Endothelial cell of umbilical vein (primary cell): Measurements from ENCODE around the gene DIS3L2. TPM values are rescaled to one million over a fixed set of nuclear protein-coding genes. Genes with fewer than 3 reads are reported as not detected.

Experiments
- BruUV-seq: library from RNA; stranded (reverse); fragments of 400-500 nt; replicated peaks from 2 replicates; lab custom pipeline; 2021; lab: Mats Ljungman, UMichigan
- CTCF ChIA-PET: fragments of 300-600, 350-600 bp; sonication (Branson Sonifier 250); formaldehyde crosslinking; loops from one replicate; lab custom pipeline; 2021; ENCODE audit warnings: antibody characterized with exemption, inconsistent platforms; lab: Charles Lee
- POLR2A ChIA-PET: fragments of 300-600, 350-600 bp; sonication (Branson Sonifier 250); formaldehyde crosslinking; loops from one replicate; lab custom pipeline; 2021; ENCODE audit warnings: antibody characterized with exemption, inconsistent platforms; lab: Charles Lee
- DNase-seq: peaks from one replicate; pipeline ENCODE4 v3.0.0-alpha.2; 2011; ENCODE audit warnings: low read depth, low spot score
- FAIRE-seq: peaks from 2 replicates; lab custom pipeline; 2011; peaks lifted over from hg19 to GRCh38; lab: Jason Lieb, UNC
- H2AFZ ChIP-seq: 2 replicates; pipeline ENCODE4 v1.6.0; 2012; ENCODE audit warnings: low read depth, low read length, control low read depth, inconsistent platforms
- H3K27ac ChIP-seq: 2 replicates; pipeline ENCODE4 v1.5.1; 2011; ENCODE audit warnings: low read depth, mild to moderate bottlenecking, control low read depth, low read length, moderate library complexity; ENCODE audit not compliant: insufficient read depth
- H3K27me3 ChIP-seq, 2 experiments: 2 replicates each; pipeline versions ENCODE4 v1.6.0 to v1.6.1; 2011; ENCODE audit warnings: low read length in 2 of 2, mixed read lengths in 1 of 2; ENCODE audit not compliant: control insufficient read depth in 2 of 2, insufficient read depth in 2 of 2
- H3K36me3 ChIP-seq, 2 experiments: 2 replicates in 1 of 2; 3 replicates in 1 of 2; pipeline ENCODE4 v1.5.1; 2011; ENCODE audit warnings: low read length in 2 of 2, mild to moderate bottlenecking in 1 of 2, moderate library complexity in 1 of 2; ENCODE audit not compliant: control insufficient read depth in 2 of 2, insufficient read depth in 2 of 2; ENCODE audit errors: extremely low read depth in 1 of 2
- H3K4me1 ChIP-seq: 3 replicates; pipeline ENCODE4 v1.5.1; 2011; ENCODE audit warnings: mild to moderate bottlenecking, low read length; ENCODE audit not compliant: control insufficient read depth, insufficient read depth; ENCODE audit errors: extremely low read depth
- H3K4me2 ChIP-seq: 2 replicates; pipeline ENCODE4 v1.6.1; 2011; ENCODE audit warnings: low read length, control low read depth, mixed read lengths; ENCODE audit not compliant: insufficient read depth
- H3K4me3 ChIP-seq, 3 experiments: fragments of 200-600 bp in 1 of 3; sonication (generic), shearing (Covaris generic) in 1 of 3; replicated peaks in 1 of 3; 2 replicates each; pipeline ENCODE4 v1.5.1; 2011 to 2016; ENCODE audit warnings: control low read depth in 3 of 3, low read length in 3 of 3, mild to moderate bottlenecking in 2 of 3, inconsistent platforms in 1 of 3, low read depth in 1 of 3, moderate library complexity in 1 of 3; ENCODE audit not compliant: insufficient read depth in 1 of 3
- H3K79me2 ChIP-seq: 2 replicates; pipeline ENCODE4 v1.6.0; 2012; ENCODE audit warnings: low read length, inconsistent platforms; ENCODE audit not compliant: control insufficient read depth, insufficient read depth
- H3K9ac ChIP-seq: replicated peaks from 2 replicates; pipeline ENCODE3; 2011; ENCODE audit warnings: low read length, control low read depth; ENCODE audit not compliant: insufficient read depth; ENCODE audit errors: extremely low read depth
- H3K9me1 ChIP-seq: replicated peaks from 3 replicates; pipeline ENCODE4 v1.6.0; 2011; ENCODE audit warnings: mild to moderate bottlenecking, low read length; ENCODE audit not compliant: control insufficient read depth, insufficient read depth; ENCODE audit errors: extremely low read depth
- H3K9me3 ChIP-seq: replicated peaks from 2 replicates; pipeline ENCODE4 v1.5.1; 2012; ENCODE audit warnings: low read length, inconsistent platforms; ENCODE audit not compliant: control insufficient read depth, insufficient read depth
- H4K20me1 ChIP-seq: replicated peaks from 2 replicates; pipeline ENCODE3; 2011; ENCODE audit warnings: mild to moderate bottlenecking, low read length; ENCODE audit not compliant: control insufficient read depth, insufficient read depth; ENCODE audit errors: extremely low read depth
- EZH2 ChIP-seq: IDR thresholded peaks from 2 replicates; pipeline ENCODE4 v1.6.1; 2012; ENCODE audit warnings: borderline replicate concordance, low read depth, mild to moderate bottlenecking, moderate library complexity, low read length, inconsistent platforms; ENCODE audit not compliant: severe bottlenecking
- FOS ChIP-seq: IDR thresholded peaks from 2 replicates; pipeline ENCODE4 v1.6.1; 2011; ENCODE audit warnings: mild to moderate bottlenecking, low read length, moderate library complexity, borderline replicate concordance; ENCODE audit not compliant: insufficient read depth
- GATA2 ChIP-seq: IDR thresholded peaks from 2 replicates; pipeline ENCODE4 v1.7.0; 2011; ENCODE audit warnings: low read depth, mild to moderate bottlenecking, moderate library complexity, mixed read lengths, low read length; ENCODE audit not compliant: insufficient read length, insufficient read depth
- JUN ChIP-seq: IDR thresholded peaks from 2 replicates; pipeline ENCODE4 v1.6.1; 2011; ENCODE audit warnings: borderline replicate concordance, low read depth; ENCODE audit not compliant: insufficient read length, insufficient read depth
- MAX ChIP-seq: IDR thresholded peaks from 2 replicates; pipeline ENCODE4 v1.6.1; 2011; ENCODE audit not compliant: insufficient read depth, insufficient read length
- MYC ChIP-seq: IDR thresholded peaks from one replicate; pipeline ENCODE4 v1.6.1; 2011; ENCODE audit warnings: mild to moderate bottlenecking, low read depth, low read length
- POLR2A ChIP-seq: IDR thresholded peaks from 2 replicates; pipeline ENCODE4 v1.6.1; 2012; ENCODE audit warnings: low read depth, mild to moderate bottlenecking, control low read depth, low read length
- POLR2AphosphoS5 ChIP-seq: IDR thresholded peaks from 2 replicates; pipeline ENCODE4 v1.6.1; 2012; ENCODE audit warnings: low read depth, mild to moderate bottlenecking, control low read depth, low read length, moderate library complexity; ENCODE audit not compliant: insufficient read depth
- dilution Hi-C: fragments of 300-500 bp; cut with MboI; formaldehyde crosslinking; loops from one replicate; pipeline ENCODE4 v1.15.0; 2019; ENCODE audit warnings: low sequenced_read_pairs; ENCODE audit not compliant: extremely low pct_ligation_motif_present
- intact Hi-C: fragments of 100-400 bp; cut with micrococcal nuclease; formaldehyde crosslinking; loops from one replicate; pipeline ENCODE4 v1.10.0; 2022
- polyA plus RNA-seq, 4 experiments: library from polyadenylated mRNA; depleted of rRNA in 3 of 4; stranded (reverse) in 3 of 4; unstranded in 1 of 4; fragments of >200 nt; gene quantifications; 2 replicates each; pipeline versions ENCODE4 v1.2.1 to v1.2.3, GENCODE V29; 2011 to 2012; ENCODE audit warnings: missing spikeins in 1 of 4
- total RNA-seq: library from RNA; stranded (reverse); gene quantifications from 2 replicates; pipeline ENCODE4 v1.2.3, GENCODE V29; 2021
- TF ChIP-seq, protein P1 (sequence below), 2 donors: IDR thresholded peaks; 1 replicate in 1 of 2; 2 replicates in 1 of 2; pipeline ENCODE4 v1.5.1; 2011; ENCODE audit warnings: low read length in 2 of 2, mild to moderate bottlenecking in 2 of 2, moderate library complexity in 2 of 2, control low read depth in 1 of 2, inconsistent platforms in 1 of 2, low read depth in 1 of 2; ENCODE audit not compliant: insufficient read depth in 1 of 2; ENCODE audit errors: extremely low read depth in 1 of 2

Gene DIS3L2
- total and polyA plus RNA-seq, 2 donors (not counting 3 experiments of a cell fraction or from before 2014, with no cell fraction given): 14.6 to 31.2 TPM

DNA sequence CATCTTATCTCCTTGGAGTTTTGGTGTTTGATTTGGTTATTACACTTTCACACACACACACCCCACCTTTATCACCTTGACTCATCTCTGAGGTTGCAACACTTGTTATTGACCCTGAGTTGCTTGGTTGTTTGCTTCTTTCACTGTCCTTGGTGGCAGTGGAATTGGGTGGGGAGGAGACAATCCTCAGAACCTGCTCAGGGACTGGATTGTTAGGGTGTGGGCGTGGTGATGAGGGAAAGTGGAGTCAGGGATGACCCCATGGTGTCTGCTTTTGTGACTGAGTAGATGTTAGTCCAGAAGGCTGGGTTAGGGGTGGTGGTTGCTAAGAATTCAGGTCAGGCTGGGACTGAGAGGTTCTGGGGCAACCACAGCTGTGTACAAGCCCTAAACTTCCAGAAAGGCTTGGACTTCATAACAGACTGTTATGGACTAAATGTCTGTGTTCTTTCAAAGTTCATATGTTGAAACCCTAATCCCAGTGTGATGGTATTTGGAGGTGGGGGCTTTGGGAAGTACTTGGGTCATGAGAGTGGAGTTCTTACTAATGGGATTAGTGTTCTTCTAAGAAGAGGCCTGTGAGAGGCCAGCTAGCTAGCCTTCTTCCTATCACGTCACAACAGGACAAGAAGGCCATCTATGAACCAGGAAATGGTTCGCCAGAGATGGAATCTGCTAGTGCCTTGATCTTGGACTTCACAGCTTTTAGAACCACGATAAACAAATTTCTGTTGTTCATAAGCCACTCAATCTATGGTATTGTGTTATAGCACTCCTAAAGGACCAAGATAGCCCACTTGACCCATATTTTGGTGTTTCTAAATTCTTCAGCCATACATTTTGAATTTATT, 3.4 kb upstream of the DIS3L2 start:
- Histone ChIP-seq H3K4me2 (no peak overlapping the region), H4K20me1 (no peaks in the 10 kb centered on the region), H3K27me3 (no peaks in the 10 kb centered on the region), H3K4me3 (no peak overlapping the region), H3K79me2 (peaks cover 10% of the 10 kb centered on the region), H3K9me3 (no peaks in the 10 kb centered on the region), H3K9me1 (no peaks in the 10 kb centered on the region), H3K36me3 (no peaks in the 10 kb centered on the region), H3K4me1 (peaks cover 5% of the 10 kb centered on the region), H3K27ac (no peak overlapping the region), H3K9ac (no peak overlapping the region), H2AFZ (no peak overlapping the region)
- dilution Hi-C loops: no loop called here
- BruUV-seq: no TSS peak
- POLR2A ChIA-PET: no interaction called here
- CTCF ChIA-PET: interaction anchor here (0.6 to 1.9 kb wide), 2 partner anchors 33 to 970 kb away, joined by 3 to 4 read pairs; no protein-coding TSS in a partner anchor
- intact Hi-C loops: no loop called here
- FAIRE-seq (no peak), DNase-seq (no peak)
- TF ChIP-seq POLR2A (no peak), JUN (no peak), MAX (no peak), EZH2 (no peak), GATA2 (no peak), FOS (no peak), POLR2AphosphoS5 (no peak), MYC (no peak)
- TF ChIP-seq, protein P1, sequence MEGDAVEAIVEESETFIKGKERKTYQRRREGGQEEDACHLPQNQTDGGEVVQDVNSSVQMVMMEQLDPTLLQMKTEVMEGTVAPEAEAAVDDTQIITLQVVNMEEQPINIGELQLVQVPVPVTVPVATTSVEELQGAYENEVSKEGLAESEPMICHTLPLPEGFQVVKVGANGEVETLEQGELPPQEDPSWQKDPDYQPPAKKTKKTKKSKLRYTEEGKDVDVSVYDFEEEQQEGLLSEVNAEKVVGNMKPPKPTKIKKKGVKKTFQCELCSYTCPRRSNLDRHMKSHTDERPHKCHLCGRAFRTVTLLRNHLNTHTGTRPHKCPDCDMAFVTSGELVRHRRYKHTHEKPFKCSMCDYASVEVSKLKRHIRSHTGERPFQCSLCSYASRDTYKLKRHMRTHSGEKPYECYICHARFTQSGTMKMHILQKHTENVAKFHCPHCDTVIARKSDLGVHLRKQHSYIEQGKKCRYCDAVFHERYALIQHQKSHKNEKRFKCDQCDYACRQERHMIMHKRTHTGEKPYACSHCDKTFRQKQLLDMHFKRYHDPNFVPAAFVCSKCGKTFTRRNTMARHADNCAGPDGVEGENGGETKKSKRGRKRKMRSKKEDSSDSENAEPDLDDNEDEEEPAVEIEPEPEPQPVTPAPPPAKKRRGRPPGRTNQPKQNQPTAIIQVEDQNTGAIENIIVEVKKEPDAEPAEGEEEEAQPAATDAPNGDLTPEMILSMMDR (IDR thresholded peaks at IDR 0.05; ENCODE audit: extremely low read depth in 1 of 2, insufficient read depth in 1 of 2, low read depth in 1 of 2, low read length in 2 of 2): no peak
